Kidney (tissue), 14 donors: ENCODE results near the gene AQP7. TPM values are rescaled to one million over a fixed set of nuclear protein-coding genes. Genes with fewer than 3 reads are reported as not detected.
"Not testable (repeated sequence)": the region's sequence is repeated elsewhere in the genome, so short reads cannot be mapped to it uniquely, and the experiment has no call there.

Source experiments
- DNase-seq, 5 donors: peaks; one replicate each; pipeline ENCODE4 v3.0.0-alpha.2; 2013 to 2020
- FAIRE-seq: peaks from 2 replicates; lab custom pipeline; 2012; peaks lifted over from hg19 to GRCh38; lab: Jason Lieb, UNC
- H3K27ac ChIP-seq, 2 donors: one replicate each; pipeline ENCODE4 v1.7.0; 2013; ENCODE audit warnings: low read depth in 2 of 2, low read length in 2 of 2, inconsistent platforms in 1 of 2
- H3K27me3 ChIP-seq: one replicate; pipeline ENCODE4 v1.7.1; 2013; ENCODE audit warnings: low read length, inconsistent platforms; ENCODE audit not compliant: control insufficient read depth, insufficient read depth
- H3K36me3 ChIP-seq, 3 donors: one replicate each; pipeline versions ENCODE4 v1.7.0 to v1.7.1; 2013; ENCODE audit warnings: low read length in 3 of 3, control low read depth in 1 of 3, inconsistent platforms in 1 of 3; ENCODE audit not compliant: insufficient read depth in 3 of 3, control insufficient read depth in 2 of 3
- H3K4me1 ChIP-seq, 3 donors: one replicate each; pipeline versions ENCODE4 v1.7.0 to v1.7.1; 2013; ENCODE audit warnings: low read length in 3 of 3, inconsistent platforms in 1 of 3, low read depth in 1 of 3; ENCODE audit not compliant: control insufficient read depth in 2 of 3, insufficient read depth in 2 of 3
- H3K4me3 ChIP-seq, 3 donors: one replicate each; pipeline versions ENCODE4 v1.7.0 to v1.8.1; 2013; ENCODE audit warnings: low read length in 3 of 3, control low read depth in 1 of 3, inconsistent platforms in 1 of 3
- H3K9ac ChIP-seq, 3 donors: one replicate each; pipeline versions ENCODE4 v1.7.0 to v1.7.1; 2013; ENCODE audit warnings: low read length in 3 of 3, control low read depth in 1 of 3, inconsistent platforms in 1 of 3
- H3K9me3 ChIP-seq, 3 donors: one replicate each; pipeline versions ENCODE4 v1.7.0 to v1.7.1; 2013; ENCODE audit warnings: low read length in 3 of 3, control low read depth in 1 of 3, inconsistent platforms in 1 of 3; ENCODE audit not compliant: control insufficient read depth in 2 of 3, insufficient read depth in 1 of 3
- CTCF ChIP-seq: IDR thresholded peaks from 3 replicates; pipeline ENCODE4 v1.5.1; 2012; ENCODE audit warnings: mild to moderate bottlenecking, moderate library complexity, borderline replicate concordance; ENCODE audit not compliant: insufficient read depth; ENCODE audit errors: extremely low read depth
- intact Hi-C: fragments of 100-400 bp; cut with DNase I; formaldehyde crosslinking; loops from one replicate; pipeline ENCODE4 v1.11.1; 2022
- polyA plus RNA-seq: library from polyadenylated mRNA; stranded (reverse); fragments of 350-450 nt; fragmentation: Illumina TruSeq; extraction: RNeasy Lipid Tissue Mini Kit (QIAGEN cat#74804); gene quantifications from one replicate; pipeline ENCODE4 v1.2.3, GENCODE V29; 2014; ENCODE audit warnings: low read depth, low replicate concordance; ENCODE audit not compliant: insufficient read depth
- total RNA-seq: library from RNA; stranded (reverse); fragmentation: NEBNext Ultra II Directional; extraction: Animal tissue kit (Norgen Biotek cat#: 25700); gene quantifications from one replicate; pipeline ENCODE4 v1.2.1, GENCODE V29; 2021
- donor health status: control.
- donor health status: control.
- donor health status: control.
- donor health status: control.
- donor health status: control.
- donor health status: DM: yes; HTN: yes; CAD: no.
- donor health status: Normal renal cell carcinoma (clear cell type).

The AQP7 gene
- total and polyA plus RNA-seq, 2 donors from 2014 or later, result 11.9 to 45.3 TPM

- H3K9me3 ChIP-seq, DNase-seq, H3K27me3 ChIP-seq, FAIRE-seq, H3K36me3 ChIP-seq, intact Hi-C loops: not testable (repeated sequence)
- peak overlapping the region in 1 of 3 donors; percentile 58 for H3K9ac ChIP-seq
- H3K4me3 ChIP-seq, result peak overlapping the region in 2 of 3 donors; percentile 51 to 73
- H3K4me1 ChIP-seq, result peaks cover 0 to 18% (median 9%) of the 10 kb centered on the region in 3 donors
- H3K27ac ChIP-seq, result peak overlapping the region; percentile 72 to 80
These were observed 8.4 kb downstream of the AQP7 start for GRCh38 chr9:33393986-33394385.

- FAIRE-seq (no peak), DNase-seq (no peak)
These were observed 8.8 kb downstream of the AQP7 start for GRCh38 chr9:33393581-33393980.

GRCh38 chr9:33392591-33393021, 9.8 kb downstream of the AQP7 start:
- H3K27me3 ChIP-seq, H3K36me3 ChIP-seq, intact Hi-C loops, FAIRE-seq, H3K9me3 ChIP-seq, DNase-seq: not testable (repeated sequence)
- Histone ChIP-seq H3K27ac (peak overlapping the region; percentile 72), H3K4me1 (peaks cover 0 to 18% (median 9%) of the 10 kb centered on the region in 3 donors), H3K9ac (peak overlapping the region in 1 of 3 donors; percentile 58), H3K4me3 (peak overlapping the region in 2 of 3 donors; percentile 24 to 51)

More at GRCh38 chr9:33393581-33393980, 8.8 kb downstream of the AQP7 start:
- Histone ChIP-seq H3K4me1 (peaks cover 0 to 18% (median 9%) of the 10 kb centered on the region in 3 donors), H3K9me3 (no peaks in the 10 kb centered on the region), H3K27ac (peak overlapping the region; percentile 72 to 80), H3K4me3 (peak overlapping the region in 2 of 3 donors; percentile 51 to 73), H3K36me3 (no peaks in the 10 kb centered on the region), H3K27me3 (no peaks in the 10 kb centered on the region), H3K9ac (peak overlapping the region in 2 of 3 donors; percentile 4 to 58)
- TF ChIP-seq CTCF, result no peak
- intact Hi-C loops, result no loop called here

GRCh38 chr9:33391111-33391771, 11.1 kb downstream of the AQP7 start:
- Histone ChIP-seq H3K4me1 (peaks cover 0 to 18% (median 9%) of the 10 kb centered on the region in 3 donors), H3K4me3 (peak overlapping the region in 1 of 3 donors; percentile 6), H3K27ac (peak overlapping the region; percentile 63 to 92)
- FAIRE-seq, H3K9ac ChIP-seq, H3K9me3 ChIP-seq, H3K36me3 ChIP-seq, intact Hi-C loops, H3K27me3 ChIP-seq: not testable (repeated sequence)
- DNase-seq, result peak; percentile 84 to 92 (median 87)
